Activated naive CD4-positive, alpha-beta T cell treated with anti-CD3 and anti-CD28 coated beads, Interleukin-2, amount 10 ng/mL, durations not matched to agents 5 hours and 36 hours (primary cell): ENCODE measurements around the gene SLC5A12. TPM values are rescaled to one million over a fixed set of nuclear protein-coding genes. Genes with fewer than 3 reads are reported as not detected.

Source experiments
- total RNA-seq, 2 experiments: library from RNA; stranded (reverse); gene quantifications; one replicate each; pipeline ENCODE4 v1.2.3, GENCODE V29; 2021

The SLC5A12 gene
- total RNA-seq = not detected

DNA sequence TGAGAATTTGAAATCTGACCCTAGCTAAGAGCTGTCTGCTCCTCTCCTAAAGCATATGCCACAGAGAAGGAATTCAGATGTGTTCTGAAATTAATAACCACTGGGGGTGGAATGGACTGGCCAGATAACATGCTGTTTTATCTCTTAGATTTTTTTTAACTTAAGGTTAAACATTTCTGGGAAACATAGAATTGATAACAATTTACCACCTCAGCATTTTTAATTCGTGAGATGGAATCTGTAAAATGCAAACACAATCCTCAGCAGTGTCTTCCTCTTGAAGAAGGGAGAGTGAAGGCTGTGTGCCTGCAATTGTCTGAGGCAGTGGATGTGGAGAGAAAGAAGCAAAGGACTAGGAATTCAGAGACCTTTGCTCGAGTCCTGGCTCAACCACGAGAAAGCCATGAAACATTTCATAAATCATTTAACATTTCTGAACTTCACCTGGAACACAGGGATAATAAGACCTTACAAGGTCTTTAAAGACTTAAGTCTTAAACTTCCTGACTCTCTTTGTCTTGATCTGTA lies at the start of gene SLC5A12:
Gene SLC5A12 (minus strand): TSS at position 113 of the 528 bp plus-strand sequence. CDS start 346 bp downstream, outside the sequence.

Other genes with a start within 250 kb of the SLC5A12 start
- gene MUC15, start 149.8 kb downstream of the SLC5A12 start, total RNA-seq = not detected